Measurements from ENCODE around the gene DDX28.
"Not testable (repeated sequence)": the region's sequence is repeated elsewhere in the genome, so short reads cannot be mapped to it uniquely, and the experiment has no call there.

DDX28 gene

DNA sequence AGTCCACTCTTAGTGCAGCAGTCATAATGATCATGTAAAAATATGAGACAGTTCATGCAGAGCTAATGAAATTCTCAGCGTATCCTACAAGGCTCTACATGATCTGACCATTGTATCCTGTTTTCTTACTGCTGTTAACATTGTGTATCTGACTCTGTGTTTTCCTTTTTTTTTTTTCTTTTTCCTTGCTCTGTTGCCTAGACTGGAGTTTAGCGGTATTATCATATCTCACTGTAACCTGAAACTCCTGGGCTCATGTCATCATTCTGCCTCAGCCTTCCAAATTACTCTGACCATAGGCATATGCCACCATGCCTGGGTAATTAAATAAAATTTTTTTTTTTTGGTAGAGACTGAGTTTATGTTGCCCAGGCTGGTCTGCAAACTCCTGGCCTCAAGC, 12.2 kb upstream of the DDX28 start:
- no peak for DNase-seq

GRCh38 chr16:68033101-68033500, 10.1 kb upstream of the DDX28 start:
- no peak for DNase-seq

GRCh38 chr16:68031951-68032350, 8.9 kb upstream of the DDX28 start:
- no peak for DNase-seq

- not testable (repeated sequence) for DNase-seq
Observed at GRCh38 chr16:68030108-68030507, 7.1 kb upstream of the DDX28 start.

DNA sequence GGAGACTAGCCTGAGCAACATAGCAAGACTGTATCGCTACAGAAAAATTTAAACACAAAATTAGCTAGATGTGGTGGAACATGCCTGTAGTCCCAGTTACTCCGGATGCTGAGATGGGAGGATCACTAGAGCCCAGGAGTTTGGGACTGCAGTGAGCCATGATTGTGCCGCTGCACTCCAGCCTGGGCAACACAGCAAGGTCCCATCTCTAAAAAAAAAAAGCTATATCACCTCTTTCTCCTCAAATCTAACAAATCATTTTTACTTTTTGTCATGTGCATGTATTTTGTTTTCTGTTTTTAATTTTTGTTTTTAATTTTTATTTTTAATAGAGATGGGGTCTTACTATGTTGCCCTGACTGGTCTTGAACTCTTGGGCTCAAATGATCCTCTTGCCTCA, 6.0 kb upstream of the DDX28 start:
- no peak for DNase-seq

- no peak for DNase-seq
Observed at GRCh38 chr16:68022278-68022727, 729 bp downstream of the DDX28 start.

DNA sequence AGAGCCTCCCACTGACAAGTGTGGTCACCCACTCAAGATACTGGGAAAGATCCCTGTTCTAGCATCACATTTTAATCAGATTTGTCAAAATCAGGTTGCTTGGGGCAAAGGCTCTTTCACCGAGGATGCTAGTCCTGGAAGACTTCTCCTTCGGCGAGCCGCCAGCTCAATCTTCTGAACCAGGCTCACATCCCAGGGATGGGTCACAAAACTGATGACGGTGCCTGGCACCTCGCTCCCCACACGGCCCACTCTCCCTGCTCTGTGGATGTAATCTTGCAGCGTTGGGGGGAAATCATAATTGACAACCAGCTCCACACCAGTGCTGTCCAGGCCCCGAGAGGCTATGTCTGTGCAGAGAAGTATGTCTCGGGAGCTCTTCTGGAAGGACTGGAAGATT, 1.5 kb downstream of the DDX28 start:
- DNase-seq = no peak

GRCh38 chr16:68019167-68019680, 3.8 kb downstream of the DDX28 start:
- DNase-seq = no peak

DNA sequence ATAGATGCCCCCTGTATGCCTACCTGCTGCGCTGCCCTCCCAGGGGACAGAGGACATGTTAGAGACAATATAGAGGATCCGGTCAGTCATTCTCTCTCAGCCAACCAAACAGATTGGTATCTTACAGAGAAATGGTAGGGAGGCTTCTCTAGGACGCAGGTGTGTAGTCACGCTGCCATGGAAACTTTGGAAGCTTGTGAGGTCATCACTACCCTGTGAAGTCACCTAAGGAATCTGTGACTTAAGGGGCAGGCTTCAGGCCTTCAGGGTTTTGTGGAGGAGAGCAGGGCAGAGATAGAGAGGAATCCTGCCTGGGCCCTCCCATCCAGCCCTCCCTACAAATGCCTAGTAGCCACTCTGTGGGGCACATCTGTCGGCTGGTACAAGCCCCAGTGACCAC, 7.4 kb downstream of the DDX28 start, which contains the start of gene DPEP2NB:
Gene DPEP2NB (minus strand): TSS at position 231 of the 400 bp plus-strand sequence. CDS start 141 bp downstream, at position 90.
- DNase-seq = no peak

- DNase-seq = no peak
Observed at GRCh38 chr16:68013440-68013839, 9.6 kb downstream of the DDX28 start.

- not testable (repeated sequence) for DNase-seq
Observed at GRCh38 chr16:68009872-68010271, 13.2 kb downstream of the DDX28 start.

DNA sequence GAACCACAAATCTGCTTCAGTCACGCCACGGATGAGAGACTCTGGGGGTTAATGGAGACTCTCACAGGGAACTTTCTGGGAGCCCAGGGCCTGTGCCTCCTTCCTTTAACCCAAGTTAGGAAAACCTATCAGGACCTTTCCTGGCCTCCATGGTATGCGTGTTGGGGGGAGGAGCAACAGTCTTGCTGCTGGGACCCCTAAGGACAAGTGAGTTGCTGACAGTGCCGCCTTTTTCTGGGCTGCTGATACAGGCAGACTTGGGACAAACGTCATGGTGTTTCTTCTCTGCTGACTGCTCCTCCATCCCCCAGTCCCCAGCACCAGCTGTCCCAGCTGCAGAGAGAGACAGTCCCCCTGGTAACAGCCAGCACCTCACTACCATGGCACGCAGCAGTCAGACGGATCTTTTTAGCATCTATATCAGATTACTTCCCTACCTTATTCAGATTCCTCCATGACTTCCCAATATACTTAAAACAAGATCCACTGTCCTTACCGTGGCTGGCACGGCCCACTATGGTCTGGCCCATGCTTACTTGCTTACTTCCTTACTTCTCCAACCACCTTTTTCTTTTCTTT, 13.8 kb downstream of the DDX28 start:
- DNase-seq = no peak

DNA sequence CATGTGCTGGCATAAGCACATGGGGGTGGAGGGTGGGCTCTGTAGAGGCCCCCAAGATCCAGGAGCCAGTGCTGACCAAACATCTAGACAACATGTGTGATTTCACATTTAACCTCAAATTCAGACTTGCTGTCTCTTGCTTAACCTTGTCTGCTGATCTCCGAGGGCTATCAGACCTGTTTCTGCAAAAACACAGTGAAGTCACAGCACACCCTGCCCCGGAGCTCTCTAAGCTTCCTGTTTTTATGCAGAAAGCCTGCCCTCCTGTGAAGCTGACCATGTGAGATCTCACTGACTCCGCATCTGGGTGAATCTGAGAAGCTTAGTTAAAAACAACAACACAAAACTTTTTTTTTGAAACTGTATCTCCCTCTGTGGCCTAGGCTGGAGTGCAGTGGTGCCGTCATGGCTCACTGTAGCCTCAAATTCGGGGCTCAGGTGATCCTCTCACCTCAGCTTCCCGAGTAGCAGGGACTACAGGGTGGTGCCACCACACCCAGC, 17.2 kb downstream of the DDX28 start:
- peak in 1 of 3 experiments; percentile 12 for DNase-seq

GRCh38 chr16:68005211-68005610, 17.8 kb downstream of the DDX28 start:
- no peak for DNase-seq

GRCh38 chr16:68003031-68003430, 20.0 kb downstream of the DDX28 start:
- no peak for DNase-seq

- DNase-seq = no peak
Observed at GRCh38 chr16:68000450-68000849, 22.6 kb downstream of the DDX28 start.

GRCh38 chr16:67999985-68000384, 23.0 kb downstream of the DDX28 start:
- DNase-seq = no peak

DNA sequence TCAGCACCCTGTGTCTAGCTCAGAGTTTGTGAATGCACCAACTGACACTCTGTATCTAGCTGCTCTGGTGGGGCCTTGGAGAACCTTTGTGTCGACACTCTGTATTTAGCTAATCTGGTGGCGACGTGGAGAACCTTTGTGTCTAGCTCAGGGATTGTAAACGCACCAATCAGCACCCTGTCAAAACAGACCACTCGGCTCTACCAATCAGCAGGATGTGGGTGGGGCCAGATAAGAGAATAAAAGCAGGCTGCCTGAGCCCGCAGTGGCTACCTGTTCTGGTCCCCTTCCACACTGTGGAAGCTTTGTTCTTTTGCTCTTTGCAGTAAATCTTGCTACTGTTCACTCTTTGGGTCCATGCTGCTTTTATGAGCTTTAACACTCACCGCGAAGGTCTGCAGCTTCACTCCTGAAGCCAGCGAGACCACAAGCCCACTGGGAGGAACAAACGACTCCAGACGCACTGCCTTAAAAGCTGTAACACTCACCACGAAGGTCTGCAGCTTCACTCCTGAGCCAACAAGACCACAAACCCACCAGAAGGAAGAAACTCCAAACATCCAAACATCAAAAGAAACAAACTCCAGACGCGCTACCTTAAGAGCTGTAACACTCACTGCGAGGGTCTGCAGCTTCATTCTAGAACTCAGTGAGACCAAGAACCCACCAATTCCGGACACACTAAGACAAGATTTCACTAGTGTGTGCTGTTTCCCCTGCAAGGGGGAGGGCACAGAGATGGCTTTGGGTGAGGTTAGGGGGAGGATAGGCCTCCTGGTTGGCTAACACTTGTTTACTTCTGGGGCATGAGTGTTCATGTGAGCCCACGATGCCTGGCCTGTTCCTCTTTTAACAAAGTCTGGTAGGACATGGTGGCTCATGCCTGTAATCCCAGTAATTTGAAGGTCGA, 24.0 kb downstream of the DDX28 start, which contains the start of gene DPEP2:
Gene DPEP2 (minus strand): TSS at position 706 of the 910 bp plus-strand sequence. CDS start 6,272 bp downstream, outside the sequence.
- not testable (repeated sequence) for DNase-seq

DNA sequence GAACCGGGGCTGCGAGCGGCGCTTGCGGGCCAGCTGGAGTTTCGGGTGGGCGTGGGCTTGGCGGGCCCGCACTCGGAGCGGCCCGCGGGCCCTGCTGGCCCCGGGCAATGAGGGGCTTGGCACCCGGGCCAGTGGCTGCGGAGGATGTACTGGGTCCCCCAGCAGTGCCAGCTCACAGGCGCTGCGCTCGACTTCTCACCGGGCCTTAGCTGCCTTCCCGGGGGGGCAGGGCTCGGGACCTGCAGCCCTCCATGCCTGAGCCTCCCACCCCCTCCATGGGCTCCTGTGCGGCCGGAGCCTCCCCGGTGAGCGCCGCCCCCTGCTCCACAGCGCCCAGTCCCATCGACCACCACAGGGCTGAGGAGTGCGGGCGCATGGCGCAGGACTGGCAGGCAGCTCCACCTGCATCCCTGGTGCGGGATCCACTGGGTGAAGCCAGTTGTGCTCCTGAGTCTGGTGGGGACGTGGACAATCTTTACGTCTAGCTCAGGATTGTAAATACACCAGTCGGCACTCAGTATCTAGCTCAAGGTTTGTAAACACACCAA, 24.7 kb downstream of the DDX28 start:
- not testable (repeated sequence) for DNase-seq

- DNase-seq = no peak
Observed at GRCh38 chr16:67996666-67997065, 26.4 kb downstream of the DDX28 start.

GRCh38 chr16:67995423-67995822, 27.6 kb downstream of the DDX28 start:
- DNase-seq = no peak

- DNase-seq = not testable (repeated sequence)
Observed at GRCh38 chr16:67994040-67994408, 29.0 kb downstream of the DDX28 start.

Measured in NCI-H1417 (cell line).